GM18505 (cell line): ENCODE data around the gene ZNF17.
"Not testable (repeated sequence)": the region's sequence is repeated elsewhere in the genome, so short reads cannot be mapped to it uniquely, and the experiment has no call there.

Source experiments
- ATAC-seq: cut with Tn5 transposase; IDR thresholded peaks from one replicate; pipeline ENCODE4 v1.9.1; 2021; ENCODE audit not compliant: unreplicated experiment
- POLR2A ChIP-seq: IDR thresholded peaks from 4 replicates; pipeline ENCODE4 v1.6.1; 2011; ENCODE audit warnings: borderline replicate concordance; ENCODE audit not compliant: insufficient read depth, insufficient read length; ENCODE audit errors: extremely low read depth

The ZNF17 gene

GRCh38 chr19:57410877-57411671 is at the start of gene ZNF17:
Gene ZNF17, plus strand, starts transcription at chr19:57411161. Its CDS starts 2,455 bp downstream, at chr19:57413616.
- peak; percentile 74 for TF ChIP-seq POLR2A

GRCh38 chr19:57362419-57362818 is 48.5 kb upstream of the ZNF17 start:
- no peak for TF ChIP-seq POLR2A
- no peak for ATAC-seq

More at GRCh38 chr19:57410877-57411671, at the start of gene ZNF17:
- ATAC-seq: peak; percentile 95

DNA sequence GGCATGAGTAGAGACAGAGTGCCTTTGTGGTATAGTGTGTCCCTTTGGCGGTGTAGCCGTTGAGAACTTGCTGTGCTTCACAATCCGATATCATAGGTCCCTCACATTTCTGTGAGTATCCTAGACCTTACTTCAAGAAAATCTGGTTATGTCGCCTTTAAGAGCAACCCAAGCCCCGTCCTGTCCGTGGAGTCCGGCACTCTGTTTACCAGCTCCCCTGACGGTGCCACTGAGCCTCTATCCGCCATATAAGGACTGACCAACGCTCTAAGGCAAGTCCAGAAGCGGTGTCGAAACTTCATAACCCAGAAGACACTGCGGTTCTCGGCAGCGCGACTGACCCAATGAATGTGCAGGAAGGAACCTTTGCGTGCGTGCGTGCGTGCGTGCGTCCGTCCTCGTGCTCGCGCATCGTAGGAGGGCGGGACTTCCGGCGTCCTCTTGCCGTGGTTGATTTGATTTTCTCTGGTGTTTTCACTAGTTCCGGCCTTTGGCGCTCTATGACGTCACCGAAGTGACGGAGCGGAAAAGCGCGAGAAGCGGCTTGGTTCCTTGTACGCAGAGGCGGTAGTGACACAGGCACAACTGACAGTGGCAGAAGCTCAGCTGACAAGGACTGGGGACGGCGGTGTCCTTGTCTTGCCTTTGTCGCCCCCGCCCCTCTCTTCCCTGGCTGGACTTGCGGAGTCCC is 47.8 kb upstream of the ZNF17 start, which contains the start of the genes TRAPPC2B and ZNF547:
Gene TRAPPC2B (plus strand): TSS at position 555 of the 691 bp plus-strand sequence. CDS start 1,283 bp downstream, outside the sequence.
Gene ZNF547 (plus strand): TSS at position 555 of the 691 bp plus-strand sequence. CDS start 5,005 bp downstream, outside the sequence.
- peak; percentile 93 for ATAC-seq
- TF ChIP-seq POLR2A: peak; percentile 79

- no peak for TF ChIP-seq POLR2A
- peak; percentile 29 for ATAC-seq
Measured at GRCh38 chr19:57363688-57364181, 47.2 kb upstream of the ZNF17 start.

GRCh38 chr19:57366776-57367175 is 44.2 kb upstream of the ZNF17 start:
- no peak for ATAC-seq
- TF ChIP-seq POLR2A: no peak

GRCh38 chr19:57374179-57374578 is 36.8 kb upstream of the ZNF17 start:
- ATAC-seq: no peak
- TF ChIP-seq POLR2A: no peak

- ATAC-seq: not testable (repeated sequence)
Measured at GRCh38 chr19:57374647-57375046, 36.3 kb upstream of the ZNF17 start.

DNA sequence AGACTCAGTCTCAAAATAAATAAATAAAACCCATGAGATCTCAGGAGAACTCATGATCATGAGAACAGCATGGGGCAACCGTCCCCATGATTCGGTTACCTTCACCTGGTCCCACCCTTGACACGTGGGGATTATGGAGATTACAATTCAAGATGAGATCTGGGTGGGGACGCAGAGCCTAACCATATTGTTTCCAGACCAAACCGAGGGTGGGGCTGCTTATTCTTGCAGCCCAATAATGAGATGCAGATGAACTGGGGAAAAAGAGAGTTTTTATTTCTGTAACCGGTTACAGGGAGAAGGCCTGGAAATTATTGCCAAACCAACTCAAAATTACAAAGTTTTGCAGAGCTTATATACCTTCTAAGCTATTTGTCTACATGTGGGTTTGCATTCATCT is 34.8 kb upstream of the ZNF17 start:
- no peak for TF ChIP-seq POLR2A
- ATAC-seq: no peak

DNA sequence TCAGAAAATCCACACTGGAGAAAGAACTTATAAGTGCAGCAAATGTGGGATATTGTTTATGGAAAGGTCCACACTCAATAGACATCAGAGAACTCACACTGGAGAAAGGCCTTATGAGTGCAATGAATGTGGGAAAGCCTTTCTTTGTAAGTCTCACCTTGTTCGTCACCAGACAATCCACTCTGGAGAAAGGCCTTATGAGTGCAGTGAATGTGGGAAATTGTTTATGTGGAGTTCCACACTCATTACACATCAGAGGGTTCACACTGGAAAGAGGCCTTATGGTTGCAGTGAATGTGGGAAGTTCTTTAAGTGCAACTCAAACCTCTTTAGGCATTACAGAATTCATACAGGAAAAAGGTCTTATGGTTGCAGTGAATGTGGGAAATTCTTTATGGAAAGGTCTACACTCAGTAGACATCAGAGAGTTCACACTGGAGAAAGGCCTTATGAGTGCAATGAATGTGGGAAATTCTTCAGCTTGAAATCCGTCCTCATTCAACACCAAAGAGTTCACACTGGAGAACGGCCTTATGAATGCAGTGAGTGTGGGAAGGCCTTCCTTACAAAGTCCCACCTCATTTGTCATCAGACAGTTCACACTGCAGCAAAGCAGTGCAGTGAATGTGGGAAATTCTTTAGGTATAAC is 33.3 kb upstream of the ZNF17 start:
- no peak for ATAC-seq
- no peak for TF ChIP-seq POLR2A

DNA sequence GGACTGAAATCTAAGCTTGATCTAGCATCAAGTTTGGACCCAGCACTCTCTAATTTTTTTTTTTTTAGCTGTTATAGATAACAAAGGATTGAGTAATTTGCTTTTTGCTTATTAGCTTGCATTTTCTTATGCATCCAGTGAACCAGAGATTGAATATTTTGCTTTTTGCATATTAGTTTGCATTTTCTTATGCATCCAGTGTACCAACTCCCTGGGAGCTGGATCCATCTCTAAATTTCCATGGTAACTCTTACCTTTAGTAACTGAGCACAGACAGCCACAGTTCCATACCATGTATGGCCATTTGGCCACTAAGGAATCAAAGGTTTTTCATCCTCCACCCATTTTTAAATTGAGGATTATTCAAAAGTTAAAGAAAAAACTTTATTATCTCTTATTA is 30.0 kb upstream of the ZNF17 start:
- ATAC-seq: no peak
- no peak for TF ChIP-seq POLR2A

DNA sequence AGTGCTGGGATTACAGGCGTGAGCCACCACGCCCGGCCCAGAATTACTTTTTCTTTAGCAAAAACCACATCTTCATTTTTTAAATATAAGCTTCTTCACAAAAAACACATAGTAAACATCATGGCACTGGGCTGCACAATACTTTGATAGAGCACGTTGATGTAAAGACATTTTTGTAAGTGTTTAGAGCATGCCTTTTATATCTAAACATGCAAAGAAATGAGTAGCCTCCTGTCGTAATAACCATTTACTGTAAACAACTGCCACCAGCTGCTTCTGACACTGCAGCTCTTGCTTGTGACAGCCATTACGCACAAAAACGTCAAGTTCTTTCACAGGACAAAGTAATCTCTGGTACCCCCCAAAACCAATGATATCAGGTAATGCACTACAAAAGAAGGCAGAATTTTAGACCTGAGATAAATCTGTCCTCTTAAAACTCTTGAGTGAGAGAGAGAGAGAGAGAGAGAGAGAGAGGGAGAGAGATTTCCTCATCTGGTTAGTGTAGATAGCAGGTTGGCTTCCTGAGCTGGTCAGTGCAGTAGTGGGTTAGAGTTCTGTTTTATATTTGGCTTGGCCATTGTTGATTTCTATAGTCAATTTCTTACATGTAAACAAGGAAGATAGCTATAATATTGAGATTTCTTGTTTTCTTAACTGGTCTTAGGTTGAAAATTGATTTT is 28.0 kb upstream of the ZNF17 start:
- no peak for ATAC-seq
- no peak for TF ChIP-seq POLR2A

DNA sequence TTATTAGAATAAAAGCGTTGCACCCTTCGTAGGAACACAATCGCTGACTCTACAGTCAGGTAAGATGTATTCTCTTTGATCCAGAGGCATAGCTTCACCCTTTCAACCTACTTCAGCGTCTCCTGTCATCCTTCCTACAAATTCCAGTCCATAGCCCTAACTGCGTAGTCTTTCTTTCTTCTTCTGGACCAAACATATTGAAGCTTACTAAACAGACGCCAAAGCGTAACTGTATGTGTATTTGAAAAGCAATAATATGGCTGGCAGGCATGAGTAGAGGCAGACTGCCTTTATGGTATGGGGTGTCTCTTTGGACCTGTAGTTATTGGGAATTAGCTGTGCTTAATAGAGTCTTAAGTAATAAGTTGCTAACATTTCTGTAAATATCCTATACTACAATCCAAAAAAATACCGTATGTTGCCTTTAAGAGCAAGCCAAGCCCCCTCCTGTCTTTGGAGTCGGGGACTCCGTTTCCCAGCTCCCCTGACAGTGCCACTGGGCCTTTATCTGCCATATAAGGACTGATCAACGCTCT is 21.7 kb upstream of the ZNF17 start:
- no peak for ATAC-seq
- no peak for TF ChIP-seq POLR2A
